ENCODE data around the gene DCST2. TPM values are rescaled to one million over a fixed set of nuclear protein-coding genes. Genes with fewer than 3 reads are reported as not detected.

Gene DCST2
- total and polyA plus RNA-seq, 9 of the 15 experiments (the other 6 are each of a cell fraction or from before 2014, with no cell fraction given) = 0.09 to 0.49 (median 0.11) TPM; not detected in 3

DNA sequence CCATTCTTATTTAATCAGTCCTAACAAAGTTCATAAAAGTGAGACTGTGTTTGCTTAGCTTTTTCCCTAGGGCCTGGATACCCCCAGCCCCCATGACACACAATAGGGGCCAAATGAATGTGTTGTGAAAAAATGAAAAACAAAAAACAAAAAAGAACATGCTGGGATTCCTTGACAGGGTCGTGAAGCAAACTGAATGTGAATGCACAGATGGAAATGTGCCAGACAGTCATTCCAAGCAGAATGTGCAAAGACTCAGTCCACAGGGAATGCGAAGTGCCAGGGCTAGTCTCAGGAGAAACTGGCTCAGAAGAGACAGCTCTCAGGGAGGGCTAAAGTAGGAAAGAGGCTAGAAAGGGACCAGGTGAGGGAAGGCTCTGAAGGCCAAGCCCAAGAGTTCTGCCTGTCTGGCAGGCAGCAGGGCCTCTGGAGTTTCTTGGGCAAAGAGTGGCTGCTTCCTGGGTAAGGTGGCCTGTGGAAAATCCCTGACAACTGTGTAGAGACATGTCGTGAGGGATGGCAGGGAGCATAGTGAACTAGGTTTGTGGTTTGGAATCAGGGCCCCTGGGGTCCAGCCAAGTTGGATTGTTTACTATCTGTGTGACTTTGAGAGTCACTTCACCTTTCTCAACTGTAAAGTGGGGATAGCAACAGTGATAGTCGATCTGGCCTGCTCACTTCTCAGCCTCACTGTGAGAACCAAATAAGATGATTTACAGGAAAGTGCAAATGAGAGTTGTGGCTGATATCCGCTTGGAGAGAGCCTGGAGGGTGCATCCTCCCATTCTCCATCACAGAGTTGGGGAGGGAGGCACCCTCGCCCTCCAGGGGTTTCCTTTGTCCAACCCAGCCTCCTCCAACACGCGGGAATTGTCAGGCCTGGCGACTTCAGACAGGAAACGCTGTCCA, 16.3 kb upstream of the DCST2 start (continued):
- TF ChIP-seq, protein P1, sequence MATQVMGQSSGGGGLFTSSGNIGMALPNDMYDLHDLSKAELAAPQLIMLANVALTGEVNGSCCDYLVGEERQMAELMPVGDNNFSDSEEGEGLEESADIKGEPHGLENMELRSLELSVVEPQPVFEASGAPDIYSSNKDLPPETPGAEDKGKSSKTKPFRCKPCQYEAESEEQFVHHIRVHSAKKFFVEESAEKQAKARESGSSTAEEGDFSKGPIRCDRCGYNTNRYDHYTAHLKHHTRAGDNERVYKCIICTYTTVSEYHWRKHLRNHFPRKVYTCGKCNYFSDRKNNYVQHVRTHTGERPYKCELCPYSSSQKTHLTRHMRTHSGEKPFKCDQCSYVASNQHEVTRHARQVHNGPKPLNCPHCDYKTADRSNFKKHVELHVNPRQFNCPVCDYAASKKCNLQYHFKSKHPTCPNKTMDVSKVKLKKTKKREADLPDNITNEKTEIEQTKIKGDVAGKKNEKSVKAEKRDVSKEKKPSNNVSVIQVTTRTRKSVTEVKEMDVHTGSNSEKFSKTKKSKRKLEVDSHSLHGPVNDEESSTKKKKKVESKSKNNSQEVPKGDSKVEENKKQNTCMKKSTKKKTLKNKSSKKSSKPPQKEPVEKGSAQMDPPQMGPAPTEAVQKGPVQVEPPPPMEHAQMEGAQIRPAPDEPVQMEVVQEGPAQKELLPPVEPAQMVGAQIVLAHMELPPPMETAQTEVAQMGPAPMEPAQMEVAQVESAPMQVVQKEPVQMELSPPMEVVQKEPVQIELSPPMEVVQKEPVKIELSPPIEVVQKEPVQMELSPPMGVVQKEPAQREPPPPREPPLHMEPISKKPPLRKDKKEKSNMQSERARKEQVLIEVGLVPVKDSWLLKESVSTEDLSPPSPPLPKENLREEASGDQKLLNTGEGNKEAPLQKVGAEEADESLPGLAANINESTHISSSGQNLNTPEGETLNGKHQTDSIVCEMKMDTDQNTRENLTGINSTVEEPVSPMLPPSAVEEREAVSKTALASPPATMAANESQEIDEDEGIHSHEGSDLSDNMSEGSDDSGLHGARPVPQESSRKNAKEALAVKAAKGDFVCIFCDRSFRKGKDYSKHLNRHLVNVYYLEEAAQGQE (IDR thresholded peaks at IDR 0.05; ENCODE audit: borderline replicate concordance) = no peak
- TF ChIP-seq, protein P1 (CRISPR knock-in tag; IDR thresholded peaks at IDR 0.05; ENCODE audit: low read depth) = no peak
- TF ChIP-seq, protein P2, sequence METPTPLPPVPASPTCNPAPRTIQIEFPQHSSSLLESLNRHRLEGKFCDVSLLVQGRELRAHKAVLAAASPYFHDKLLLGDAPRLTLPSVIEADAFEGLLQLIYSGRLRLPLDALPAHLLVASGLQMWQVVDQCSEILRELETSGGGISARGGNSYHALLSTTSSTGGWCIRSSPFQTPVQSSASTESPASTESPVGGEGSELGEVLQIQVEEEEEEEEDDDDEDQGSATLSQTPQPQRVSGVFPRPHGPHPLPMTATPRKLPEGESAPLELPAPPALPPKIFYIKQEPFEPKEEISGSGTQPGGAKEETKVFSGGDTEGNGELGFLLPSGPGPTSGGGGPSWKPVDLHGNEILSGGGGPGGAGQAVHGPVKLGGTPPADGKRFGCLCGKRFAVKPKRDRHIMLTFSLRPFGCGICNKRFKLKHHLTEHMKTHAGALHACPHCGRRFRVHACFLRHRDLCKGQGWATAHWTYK (CRISPR knock-in tag; IDR thresholded peaks at IDR 0.05) = no peak
- TF ChIP-seq, protein P3, sequence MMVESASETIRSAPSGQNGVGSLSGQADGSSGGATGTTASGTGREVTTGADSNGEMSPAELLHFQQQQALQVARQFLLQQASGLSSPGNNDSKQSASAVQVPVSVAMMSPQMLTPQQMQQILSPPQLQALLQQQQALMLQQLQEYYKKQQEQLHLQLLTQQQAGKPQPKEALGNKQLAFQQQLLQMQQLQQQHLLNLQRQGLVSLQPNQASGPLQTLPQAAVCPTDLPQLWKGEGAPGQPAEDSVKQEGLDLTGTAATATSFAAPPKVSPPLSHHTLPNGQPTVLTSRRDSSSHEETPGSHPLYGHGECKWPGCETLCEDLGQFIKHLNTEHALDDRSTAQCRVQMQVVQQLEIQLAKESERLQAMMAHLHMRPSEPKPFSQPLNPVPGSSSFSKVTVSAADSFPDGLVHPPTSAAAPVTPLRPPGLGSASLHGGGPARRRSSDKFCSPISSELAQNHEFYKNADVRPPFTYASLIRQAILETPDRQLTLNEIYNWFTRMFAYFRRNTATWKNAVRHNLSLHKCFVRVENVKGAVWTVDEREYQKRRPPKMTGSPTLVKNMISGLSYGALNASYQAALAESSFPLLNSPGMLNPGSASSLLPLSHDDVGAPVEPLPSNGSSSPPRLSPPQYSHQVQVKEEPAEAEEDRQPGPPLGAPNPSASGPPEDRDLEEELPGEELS (CRISPR knock-in tag; IDR thresholded peaks at IDR 0.05; ENCODE audit: borderline replicate concordance) = no peak
- peak; percentile 97; the same call in 1 of the 2 replicates for TF ChIP-seq L3MBTL2 (IDR thresholded peaks at IDR 0.05)
- no peak for TF ChIP-seq KDM4B (IDR thresholded peaks at IDR 0.05; ENCODE audit: borderline replicate concordance in 2 of 2, low read depth in 1 of 2)
- no peak for TF ChIP-seq HLTF (IDR thresholded peaks at IDR 0.05)
- TF ChIP-seq ETV6 (IDR thresholded peaks at IDR 0.05; ENCODE audit: borderline replicate concordance in 1 of 2, low read depth in 2 of 2, low read length in 1 of 2) = no peak
- TF ChIP-seq ETV6 (CRISPR knock-in tag; IDR thresholded peaks at IDR 0.05; ENCODE audit: borderline replicate concordance) = no peak
- TF ChIP-seq ZNF431 (CRISPR knock-in tag; IDR thresholded peaks at IDR 0.05) = no peak
- TF ChIP-seq SOX6 (IDR thresholded peaks at IDR 0.05) = no peak
- TF ChIP-seq HDAC8 (tag; IDR thresholded peaks at IDR 0.05) = 0 out of 2 replicates have a peak, but pooled peaks have one; percentile 7
- no peak for TF ChIP-seq HMG20A (CRISPR knock-in tag; conservative IDR thresholded peaks at IDR 0.05)
- TF ChIP-seq TCFL5 (CRISPR knock-in tag; conservative IDR thresholded peaks at IDR 0.05) = 0 out of 2 replicates have a peak, but pooled peaks have one; percentile 41

Measured in K562 (cell line).